Epithelial cell of esophagus (primary cell): ENCODE results near the gene PWWP2B.
A peak's percentile ranks its signal among the peaks of the same experiment; 100 is the strongest.

ENCODE experiments used
- DNase-seq: peaks from one replicate; pipeline ENCODE4 v3.0.0; 2010; ENCODE audit warnings: low read depth
- H3K4me3 ChIP-seq: 2 replicates; pipeline ENCODE4 v1.5.1; 2011; ENCODE audit warnings: mild to moderate bottlenecking, low read length, control low read depth
- TF ChIP-seq, protein P1 (sequence below): IDR thresholded peaks from 2 replicates; pipeline ENCODE4 v1.5.1; 2011; ENCODE audit warnings: low read depth, mild to moderate bottlenecking, low read length, control low read depth, inconsistent platforms; ENCODE audit not compliant: insufficient read depth; ENCODE audit errors: missing control alignments

PWWP2B gene

DNA sequence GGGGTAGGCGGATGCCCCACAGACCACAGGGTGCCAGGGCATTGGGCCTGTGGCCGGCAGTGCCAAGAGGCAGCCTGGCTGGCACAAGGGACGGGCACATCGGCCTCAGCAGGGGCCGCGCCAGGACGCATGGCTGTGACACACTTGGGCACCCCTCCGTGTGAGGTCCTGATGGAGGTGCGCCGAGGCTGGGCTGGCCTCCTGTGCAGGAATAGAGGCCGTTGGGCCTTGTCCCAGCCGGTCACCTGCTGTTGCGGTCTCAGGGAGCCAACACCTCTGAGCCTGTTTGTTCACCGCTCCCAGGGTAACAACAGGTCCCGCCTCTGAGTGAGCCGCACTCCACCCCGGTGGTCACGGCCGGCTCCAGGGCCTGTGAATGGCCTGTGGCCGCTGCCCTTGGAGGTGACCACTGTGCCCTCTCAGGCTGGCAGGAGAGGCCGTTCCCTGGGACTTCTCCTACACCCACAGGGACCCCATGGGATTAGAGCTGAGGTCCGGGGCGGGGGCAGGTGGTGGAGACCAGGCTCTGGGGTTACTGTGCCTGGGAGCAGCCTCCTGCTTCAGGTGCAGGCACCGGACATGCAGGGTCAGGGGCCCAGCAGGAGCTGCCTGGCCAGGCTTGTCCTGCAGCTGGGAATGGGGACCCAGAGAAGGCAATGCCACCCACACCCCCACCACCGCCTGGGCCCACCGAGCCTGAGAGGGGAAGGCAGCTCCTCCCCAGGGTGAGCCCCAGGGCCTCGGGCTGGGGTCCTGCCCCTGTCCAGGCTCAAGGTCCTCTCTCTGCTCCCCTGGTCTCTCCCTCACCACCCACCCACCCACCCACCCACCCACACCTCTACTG is 12.0 kb downstream of the PWWP2B start:
- peak overlapping the region; percentile 31 for H3K4me3 ChIP-seq
- no peak for DNase-seq
- TF ChIP-seq, protein P1, sequence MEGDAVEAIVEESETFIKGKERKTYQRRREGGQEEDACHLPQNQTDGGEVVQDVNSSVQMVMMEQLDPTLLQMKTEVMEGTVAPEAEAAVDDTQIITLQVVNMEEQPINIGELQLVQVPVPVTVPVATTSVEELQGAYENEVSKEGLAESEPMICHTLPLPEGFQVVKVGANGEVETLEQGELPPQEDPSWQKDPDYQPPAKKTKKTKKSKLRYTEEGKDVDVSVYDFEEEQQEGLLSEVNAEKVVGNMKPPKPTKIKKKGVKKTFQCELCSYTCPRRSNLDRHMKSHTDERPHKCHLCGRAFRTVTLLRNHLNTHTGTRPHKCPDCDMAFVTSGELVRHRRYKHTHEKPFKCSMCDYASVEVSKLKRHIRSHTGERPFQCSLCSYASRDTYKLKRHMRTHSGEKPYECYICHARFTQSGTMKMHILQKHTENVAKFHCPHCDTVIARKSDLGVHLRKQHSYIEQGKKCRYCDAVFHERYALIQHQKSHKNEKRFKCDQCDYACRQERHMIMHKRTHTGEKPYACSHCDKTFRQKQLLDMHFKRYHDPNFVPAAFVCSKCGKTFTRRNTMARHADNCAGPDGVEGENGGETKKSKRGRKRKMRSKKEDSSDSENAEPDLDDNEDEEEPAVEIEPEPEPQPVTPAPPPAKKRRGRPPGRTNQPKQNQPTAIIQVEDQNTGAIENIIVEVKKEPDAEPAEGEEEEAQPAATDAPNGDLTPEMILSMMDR, result no peak

DNA sequence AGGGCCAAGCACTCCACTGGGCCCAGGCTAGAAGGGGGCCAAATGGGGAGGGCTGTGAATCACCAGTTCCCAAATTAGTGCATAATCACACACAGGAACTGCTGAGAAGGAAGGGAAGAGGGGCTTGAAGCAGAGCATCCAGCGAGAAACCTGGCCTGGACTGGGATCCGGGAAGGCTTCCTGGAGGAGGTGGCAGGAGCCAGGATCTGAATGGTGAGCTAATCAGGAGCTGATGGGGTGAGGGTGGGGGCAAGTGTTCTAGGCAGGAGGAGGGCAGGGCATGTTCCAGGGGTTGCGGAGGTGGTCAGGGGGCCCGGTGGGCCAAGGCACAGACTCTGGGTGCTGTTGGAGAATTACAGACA is 12.6 kb downstream of the PWWP2B start:
- TF ChIP-seq, protein P1, result no peak

GRCh38 chr10:132410056-132410778 is 13.2 kb downstream of the PWWP2B start:
- TF ChIP-seq, protein P1, result no peak
- no peak for DNase-seq
- no peak overlapping the region for H3K4me3 ChIP-seq

More for the DNA sequence above, 12.6 kb downstream of the PWWP2B start:
- no peak overlapping the region for H3K4me3 ChIP-seq
- no peak for DNase-seq

GRCh38 chr10:132410779-132411532 is 14.0 kb downstream of the PWWP2B start:
- no peak overlapping the region for H3K4me3 ChIP-seq
- DNase-seq, result no peak
- TF ChIP-seq, protein P1, result no peak

GRCh38 chr10:132411561-132412253 is 14.7 kb downstream of the PWWP2B start:
- peak; percentile 28 for DNase-seq
- TF ChIP-seq, protein P1, result no peak
- H3K4me3 ChIP-seq, result no peak overlapping the region
